ENCODE results near the gene STK25.

Gene STK25

GRCh38 chr2:241508240-241509154, at the start of gene STK25:
Gene STK25 (minus strand): TSS chr2:241508584. CDS start chr2:241508035, 549 bp downstream.
- peak; percentile 98 for DNase-seq

- no peak for DNase-seq
Observed at GRCh38 chr2:241556746-241557145, 48.4 kb upstream of the STK25 start.

- no peak for DNase-seq
Observed at GRCh38 chr2:241555711-241556110, 47.3 kb upstream of the STK25 start.

GRCh38 chr2:241554610-241555322, 46.4 kb upstream of the STK25 start:
- DNase-seq = no peak

DNA sequence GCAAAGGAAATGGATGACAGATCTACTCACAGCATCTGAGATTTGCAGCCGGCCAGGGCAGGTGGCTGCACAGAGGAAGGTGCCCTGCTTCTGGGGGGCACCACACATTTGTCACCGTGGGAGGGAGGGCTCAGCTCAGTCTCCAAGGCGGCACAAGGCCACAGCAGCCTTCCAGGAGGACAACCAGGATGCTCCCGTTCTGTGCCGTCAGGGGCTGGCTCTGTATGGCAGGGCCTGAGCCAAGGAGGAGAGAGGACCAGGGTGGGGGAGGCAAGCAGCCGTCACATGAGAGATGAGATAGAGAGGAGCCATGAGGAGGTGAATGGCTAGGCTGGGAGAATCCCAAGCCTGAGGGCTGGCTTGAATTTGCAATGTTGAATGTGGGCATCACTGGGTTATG, 45.6 kb upstream of the STK25 start:
- DNase-seq = no peak

DNA sequence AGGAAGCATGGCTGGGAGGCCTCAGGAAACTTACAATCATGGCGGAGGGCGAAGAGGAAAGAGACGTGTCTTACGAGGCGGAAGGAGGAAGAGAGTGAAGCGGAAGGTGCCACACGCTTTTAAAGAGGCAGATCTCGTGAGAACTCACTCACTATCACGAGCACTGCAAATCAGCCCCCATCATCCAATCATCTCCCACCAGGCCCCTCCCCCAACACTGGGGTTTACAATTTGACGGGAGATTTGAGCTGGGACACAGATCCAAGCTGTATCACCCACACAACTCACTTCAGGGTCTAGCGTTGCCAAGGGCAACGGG, 45.1 kb upstream of the STK25 start:
- DNase-seq = no peak

GRCh38 chr2:241551998-241552737, 43.8 kb upstream of the STK25 start:
- DNase-seq = no peak

DNA sequence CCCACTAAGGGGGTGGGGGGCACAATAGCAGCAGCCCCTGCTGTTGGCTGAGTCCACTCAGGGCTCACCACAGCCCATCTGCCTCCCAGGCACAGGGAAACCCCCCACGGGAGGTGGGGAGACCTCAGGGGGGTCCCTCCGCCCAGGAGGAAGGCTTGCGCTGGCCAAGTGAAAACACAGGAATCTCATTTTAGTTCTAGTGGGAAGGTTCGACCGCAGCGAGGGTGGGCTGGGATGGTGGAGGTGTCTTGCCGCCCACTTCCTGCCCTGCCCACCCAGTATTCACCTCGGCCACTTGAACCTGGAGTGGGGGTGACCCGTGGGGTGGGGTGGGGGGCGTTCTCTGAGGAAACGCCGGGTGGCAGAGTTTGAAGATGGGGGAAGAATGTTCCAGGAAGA, 43.2 kb upstream of the STK25 start:
- DNase-seq = no peak

GRCh38 chr2:241550616-241551580, 42.5 kb upstream of the STK25 start:
- no peak for DNase-seq

DNA sequence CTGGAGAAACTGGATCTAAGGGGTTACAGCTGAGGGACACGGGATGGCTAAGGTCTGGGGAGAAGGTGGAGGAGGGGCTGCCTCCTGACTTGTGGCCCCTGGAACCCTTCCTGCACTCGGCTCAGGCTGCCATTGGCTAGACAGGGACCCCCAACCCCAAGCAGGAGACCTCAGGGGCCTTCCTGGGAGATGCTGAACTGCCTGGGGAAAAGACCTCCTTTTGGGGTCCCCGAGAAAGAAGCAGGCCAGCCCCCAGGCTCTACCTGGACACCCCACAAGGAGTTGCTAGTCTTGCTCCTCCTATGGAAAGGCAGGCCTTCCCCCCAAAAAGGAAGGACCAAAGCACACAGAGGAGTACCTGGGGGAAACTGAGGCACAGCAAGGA, 40.1 kb upstream of the STK25 start:
- no peak for DNase-seq

DNA sequence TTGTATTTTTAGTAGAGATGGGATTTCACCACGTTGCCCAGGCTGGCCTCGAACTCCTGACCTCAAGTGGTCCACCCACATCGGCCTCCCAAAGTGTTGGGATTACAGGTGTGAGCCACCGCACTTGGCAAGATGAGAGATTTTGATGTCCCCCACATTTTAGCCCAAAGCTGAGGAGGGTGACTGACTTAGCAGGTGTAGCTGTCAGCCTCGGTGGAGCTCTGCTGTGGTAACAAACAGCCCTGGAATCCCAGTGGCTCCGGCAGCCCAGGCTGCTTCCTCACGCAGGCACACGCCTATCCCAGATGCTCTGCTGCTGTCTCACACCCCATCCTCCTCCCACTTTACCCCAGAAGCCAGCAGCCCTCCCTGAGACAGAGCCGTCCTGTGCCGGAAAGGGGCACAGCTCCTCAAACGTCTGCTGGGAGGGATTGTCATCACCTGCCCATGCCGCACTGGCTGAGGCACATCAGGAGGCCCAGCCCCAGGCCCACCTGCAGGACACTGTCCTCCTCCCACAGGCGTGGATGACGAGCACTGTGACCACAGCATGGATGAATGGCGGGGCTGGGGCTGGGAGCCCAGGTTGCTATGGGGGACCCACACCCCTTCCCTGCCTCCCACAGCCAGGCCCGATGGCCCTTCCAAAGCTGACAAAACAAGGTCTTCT, 39.5 kb upstream of the STK25 start:
- peak; percentile 34 for DNase-seq

DNA sequence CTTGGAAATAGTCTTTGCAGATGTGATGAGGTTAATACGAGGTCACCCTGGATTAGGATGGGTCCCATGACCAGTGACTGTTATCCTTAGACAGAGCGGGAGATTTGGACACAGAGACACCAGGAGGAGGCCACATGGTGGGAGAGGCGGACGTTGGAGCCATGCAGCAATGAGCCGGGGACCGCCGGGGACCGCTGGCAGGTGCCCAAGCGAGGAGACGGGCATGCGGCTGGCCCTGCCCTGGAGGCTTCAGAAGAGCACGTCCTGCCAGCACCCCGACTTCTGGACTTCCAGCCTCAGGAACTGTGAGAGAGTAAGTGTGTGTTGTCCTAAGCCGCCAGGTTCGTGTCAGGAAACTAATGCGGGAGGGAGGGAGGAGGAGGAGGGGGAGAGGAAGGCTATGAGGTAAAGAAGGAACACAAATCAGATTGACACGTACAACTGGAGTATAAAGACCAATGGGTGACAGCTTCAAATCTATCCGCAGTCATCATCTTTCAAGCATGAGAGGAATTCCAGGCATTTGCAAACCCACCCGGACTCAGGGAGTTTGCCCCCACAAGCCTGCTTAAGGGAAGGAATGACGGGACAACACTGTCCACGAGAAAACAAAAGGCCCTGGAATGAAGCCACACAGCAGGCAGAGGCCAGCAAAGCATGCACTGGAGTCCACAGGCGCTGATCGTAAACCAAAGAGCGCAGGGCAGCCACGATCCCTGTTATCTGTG, 38.6 kb upstream of the STK25 start:
- peak; percentile 100 for DNase-seq

DNA sequence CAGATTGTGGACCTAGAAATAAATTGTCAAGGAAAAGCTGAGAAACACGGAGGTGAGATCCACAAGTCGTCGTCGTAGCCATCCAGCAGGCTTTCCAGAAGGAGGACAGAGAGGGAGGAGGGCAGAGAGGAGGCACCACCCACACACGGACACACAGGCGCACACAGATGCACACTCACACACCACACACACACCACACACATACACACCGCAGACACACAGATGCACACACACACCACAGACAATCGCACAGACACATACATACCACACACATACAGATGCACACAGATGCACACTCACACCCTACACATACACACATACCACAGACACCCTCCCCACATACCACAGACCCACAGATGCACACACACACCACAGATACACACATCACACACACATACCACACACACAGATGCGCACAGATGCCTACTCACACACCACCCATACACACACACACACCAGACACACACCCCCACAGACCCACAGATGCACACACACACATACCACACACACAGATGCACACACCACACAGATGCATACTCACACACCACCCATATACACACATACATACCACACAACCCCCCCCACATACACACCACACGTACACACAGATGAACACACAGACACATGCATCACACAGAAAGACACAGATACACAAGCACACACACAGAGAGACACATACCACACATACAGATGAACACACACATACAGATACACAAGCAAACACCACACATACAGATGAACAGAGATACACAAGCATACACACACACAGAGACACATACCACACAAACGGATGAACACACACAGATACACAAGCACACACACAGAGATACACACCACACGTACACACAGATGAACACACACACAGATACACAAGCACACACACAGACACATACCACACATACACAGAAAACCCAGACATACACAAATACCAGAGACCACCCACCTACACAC, 37.4 kb upstream of the STK25 start:
- no peak for DNase-seq

GRCh38 chr2:241545106-241545505, 36.7 kb upstream of the STK25 start:
- peak; percentile 86 for DNase-seq

GRCh38 chr2:241542278-241542605, 33.9 kb upstream of the STK25 start:
- no peak for DNase-seq

DNA sequence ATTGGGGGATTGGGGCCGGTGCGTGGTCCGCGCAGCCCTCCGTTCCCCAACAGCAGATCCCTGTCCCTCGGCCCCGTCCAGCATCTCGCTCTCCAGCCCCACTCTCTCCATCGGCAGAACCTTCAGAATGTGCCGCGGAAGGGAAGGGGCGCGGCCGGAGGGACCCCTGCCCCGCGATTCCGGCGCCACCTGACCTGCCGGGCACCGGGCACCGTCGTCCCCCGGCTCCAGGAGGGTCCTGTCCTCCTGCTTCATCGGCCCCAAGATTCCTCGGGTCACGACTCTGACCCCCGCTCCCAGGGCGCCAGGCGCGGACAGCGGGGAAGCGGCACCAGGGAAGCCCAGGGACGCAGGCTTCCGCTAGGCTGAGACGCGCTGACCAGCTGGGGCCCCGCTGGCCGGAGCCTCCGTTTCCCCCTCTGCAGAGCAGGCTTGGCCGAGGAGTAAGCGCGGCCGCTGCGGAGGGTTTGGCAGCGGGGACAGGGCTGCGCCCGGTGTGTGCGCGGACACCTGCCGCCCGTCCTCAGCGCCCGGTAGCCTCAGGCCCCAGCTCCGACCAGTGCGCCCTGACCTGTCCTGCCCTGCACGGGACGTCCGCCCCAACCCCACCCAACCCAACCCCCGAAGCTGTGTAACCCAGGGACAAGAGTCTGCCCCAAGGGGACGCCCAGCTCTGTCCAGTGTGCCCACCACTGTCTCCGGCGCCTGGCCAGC, 33.3 kb upstream of the STK25 start:
- DNase-seq = no peak

DNA sequence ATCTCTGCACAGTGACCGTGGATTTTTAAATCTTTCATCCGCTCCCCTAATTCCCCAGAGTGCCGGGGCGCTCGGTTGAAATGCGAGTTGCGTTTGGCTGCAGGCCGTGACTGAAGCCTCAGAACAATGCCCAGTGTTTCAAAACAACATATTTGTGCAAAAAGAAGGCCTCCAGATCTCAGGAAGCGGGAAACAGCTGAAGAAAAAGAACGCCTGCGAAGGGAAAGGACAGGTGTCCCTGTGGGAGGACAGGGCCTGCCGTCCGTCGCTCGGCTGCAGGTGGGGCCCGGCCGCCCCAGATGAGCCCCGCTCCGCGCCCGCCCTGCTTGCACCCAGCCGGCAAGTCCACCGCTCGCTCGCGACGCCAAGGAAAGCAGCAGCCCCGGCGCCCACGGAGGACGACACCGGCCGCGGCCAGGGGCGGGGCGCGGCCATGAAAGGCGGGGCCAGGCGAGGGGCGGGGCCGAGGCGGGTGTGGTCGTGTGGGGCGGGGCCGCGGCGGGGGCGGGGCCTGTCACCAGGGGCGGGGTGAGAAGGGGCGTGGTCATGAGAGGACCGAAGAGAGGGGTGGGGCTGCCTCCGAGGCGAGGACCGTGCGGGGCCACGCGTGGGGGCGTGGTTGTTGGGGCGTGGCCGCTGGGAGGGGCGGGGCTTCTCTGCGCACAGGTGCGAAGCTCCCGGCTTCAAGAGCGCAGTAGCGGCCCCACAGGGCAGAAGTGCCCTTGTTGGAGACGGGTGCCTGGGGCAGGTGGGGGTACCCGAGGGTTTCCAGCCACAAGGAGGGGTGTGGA, 32.6 kb upstream of the STK25 start:
- peak; percentile 66 for DNase-seq

- DNase-seq = peak; percentile 25
Observed at GRCh38 chr2:241540401-241540770, 32.0 kb upstream of the STK25 start.
